Hepatocyte (in vitro differentiated cells): ENCODE data around the gene RNF213. TPM values are rescaled to one million over a fixed set of nuclear protein-coding genes. Genes with fewer than 3 reads are reported as not detected.

ENCODE experiments used
- DNase-seq: peaks from one replicate; pipeline ENCODE4 v3.0.0-alpha.2; 2016; ENCODE audit warnings: low spot score
- H2AFZ ChIP-seq: fragments of 200-600 bp; sonication (generic); 2 replicates; pipeline ENCODE4 v1.6.0; 2016; ENCODE audit warnings: antibody characterized with exemption, mild to moderate bottlenecking
- H3K27ac ChIP-seq: fragments of 200-600 bp; sonication (generic); 2 replicates; pipeline ENCODE4 v1.5.1; 2016; ENCODE audit warnings: mild to moderate bottlenecking
- H3K27me3 ChIP-seq: fragments of 200-600 bp; sonication (generic); 2 replicates; pipeline ENCODE4 v1.6.1; 2016
- H3K36me3 ChIP-seq: fragments of 200-600 bp; sonication (generic); replicated peaks from 2 replicates; pipeline ENCODE4 v1.5.1; 2016; ENCODE audit warnings: low read depth; ENCODE audit not compliant: insufficient read depth
- H3K4me1 ChIP-seq: fragments of 200-600 bp; sonication (generic); 2 replicates; pipeline ENCODE4 v1.5.1; 2016; ENCODE audit warnings: mild to moderate bottlenecking, moderate library complexity; ENCODE audit not compliant: insufficient read depth
- H3K4me2 ChIP-seq: fragments of 200-600 bp; sonication (generic); 2 replicates; pipeline ENCODE4 v1.6.0; 2016
- H3K4me3 ChIP-seq: fragments of 200-600 bp; sonication (generic); 2 replicates; pipeline ENCODE4 v1.5.1; 2016; ENCODE audit warnings: mild to moderate bottlenecking
- H3K79me2 ChIP-seq: fragments of 200-600 bp; sonication (generic); 2 replicates; pipeline ENCODE4 v1.6.0; 2017; ENCODE audit warnings: mild to moderate bottlenecking
- H3K9me2 ChIP-seq: fragments of 200-600 bp; sonication (generic); replicated peaks from 2 replicates; pipeline ENCODE4 v1.6.0; 2017; ENCODE audit warnings: mild to moderate bottlenecking; ENCODE audit not compliant: insufficient read depth
- H3K9me3 ChIP-seq: fragments of 200-600 bp; sonication (generic); 2 replicates; pipeline ENCODE4 v1.5.1; 2016; ENCODE audit warnings: low read depth, mild to moderate bottlenecking
- H4K20me1 ChIP-seq: fragments of 200-600 bp; sonication (generic); 2 replicates; pipeline ENCODE4 v1.6.0; 2016; ENCODE audit warnings: mild to moderate bottlenecking; ENCODE audit not compliant: insufficient read depth, poor library complexity, severe bottlenecking
- EZH2 ChIP-seq: fragments of 200-600 bp; sonication (generic); IDR thresholded peaks from 2 replicates; pipeline ENCODE4 v1.6.1; 2016; ENCODE audit warnings: antibody characterized with exemption, mild to moderate bottlenecking, borderline replicate concordance
- EZH2phosphoT487 ChIP-seq: fragments of 200-600 bp; sonication (generic); IDR thresholded peaks from one replicate; pipeline ENCODE4 v1.6.1; 2018; ENCODE audit warnings: antibody characterized with exemption, mild to moderate bottlenecking, low read depth, moderate library complexity; ENCODE audit not compliant: unreplicated experiment, severe bottlenecking
- WGBS: methylation state at CpG from one replicate; pipeline ENCODE4 v1.1.6; 2016; ENCODE audit warnings: low lambda C conversion rate; ENCODE audit errors: missing lambda C conversion rate; 5-methylcytosine and 5-hydroxymethylcytosine counted together
- microRNA-seq: library from miRNA; unstranded; fragments of <30 nt; microRNA quantifications from one replicate; pipeline ENCODE4, GENCODE V29; 2017
- polyA plus RNA-seq: library from polyadenylated mRNA; unstranded; fragments of >200 nt; fragmentation: Nextera tagmentation; extraction: Ambion mirVana; gene quantifications from 2 replicates; pipeline ENCODE4 v1.2.1, GENCODE V29; 2016
- small RNA-seq: library from RNA; depleted of rRNA; stranded (forward); fragments of <200 nt; gene quantifications from one replicate; pipeline ENCODE3, GENCODE V24; 2014
- total RNA-seq: library from RNA; depleted of rRNA; stranded (reverse); fragments of >200 nt; gene quantifications from 2 replicates; pipeline ENCODE4 v1.2.3, GENCODE V29; 2014
- TF ChIP-seq, protein P1 (sequence below): fragments of 200-600 bp; sonication (generic); IDR thresholded peaks from 2 replicates; pipeline ENCODE4 v1.5.1; 2016; ENCODE audit warnings: antibody characterized with exemption, mild to moderate bottlenecking; ENCODE audit not compliant: poor library complexity

Gene RNF213
- total and polyA plus RNA-seq, 2 experiments from 2014 or later, result 21.1 to 57.4 TPM

- Histone ChIP-seq H3K4me2 (no peak overlapping the region), H3K36me3 (no peaks in the 10 kb centered on the region), H3K4me3 (no peak overlapping the region), H3K79me2 (no peaks in the 10 kb centered on the region), H3K27me3 (peaks cover 3% of the 10 kb centered on the region), H4K20me1 (no peaks in the 10 kb centered on the region), H3K9me3 (no peaks in the 10 kb centered on the region), H3K27ac (no peak overlapping the region), H2AFZ (no peak overlapping the region), H3K9me2 (no peaks in the 10 kb centered on the region), H3K4me1 (no peaks in the 10 kb centered on the region)
- TF ChIP-seq EZH2phosphoT487 (no peak), EZH2 (no peak)
- TF ChIP-seq, protein P1, sequence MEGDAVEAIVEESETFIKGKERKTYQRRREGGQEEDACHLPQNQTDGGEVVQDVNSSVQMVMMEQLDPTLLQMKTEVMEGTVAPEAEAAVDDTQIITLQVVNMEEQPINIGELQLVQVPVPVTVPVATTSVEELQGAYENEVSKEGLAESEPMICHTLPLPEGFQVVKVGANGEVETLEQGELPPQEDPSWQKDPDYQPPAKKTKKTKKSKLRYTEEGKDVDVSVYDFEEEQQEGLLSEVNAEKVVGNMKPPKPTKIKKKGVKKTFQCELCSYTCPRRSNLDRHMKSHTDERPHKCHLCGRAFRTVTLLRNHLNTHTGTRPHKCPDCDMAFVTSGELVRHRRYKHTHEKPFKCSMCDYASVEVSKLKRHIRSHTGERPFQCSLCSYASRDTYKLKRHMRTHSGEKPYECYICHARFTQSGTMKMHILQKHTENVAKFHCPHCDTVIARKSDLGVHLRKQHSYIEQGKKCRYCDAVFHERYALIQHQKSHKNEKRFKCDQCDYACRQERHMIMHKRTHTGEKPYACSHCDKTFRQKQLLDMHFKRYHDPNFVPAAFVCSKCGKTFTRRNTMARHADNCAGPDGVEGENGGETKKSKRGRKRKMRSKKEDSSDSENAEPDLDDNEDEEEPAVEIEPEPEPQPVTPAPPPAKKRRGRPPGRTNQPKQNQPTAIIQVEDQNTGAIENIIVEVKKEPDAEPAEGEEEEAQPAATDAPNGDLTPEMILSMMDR, result no peak
- 84% methylated on average over 10 of the region's 10 CpGs for WGBS
- DNase-seq, result no peak
Measured at GRCh38 chr17:80445726-80446110, 185.1 kb downstream of the RNF213 start.

GRCh38 chr17:80446645-80447405 is 186.2 kb downstream of the RNF213 start:
- no peak for DNase-seq
- no peaks in the 10 kb centered on the region for H3K9me3 ChIP-seq
- no peaks in the 10 kb centered on the region for H4K20me1 ChIP-seq
- no peaks in the 10 kb centered on the region for H3K36me3 ChIP-seq
- TF ChIP-seq, protein P1, result no peak
- no peak for TF ChIP-seq EZH2
- no peak for TF ChIP-seq EZH2phosphoT487
- no peaks in the 10 kb centered on the region for H3K79me2 ChIP-seq
- H3K4me3 ChIP-seq, result no peak overlapping the region
- H3K27me3 ChIP-seq, result peaks cover 3% of the 10 kb centered on the region
- no peak overlapping the region for H3K27ac ChIP-seq
- no peak overlapping the region for H2AFZ ChIP-seq
- no peak overlapping the region for H3K4me2 ChIP-seq
- 75% methylated on average over 12 of the region's 12 CpGs for whole genome bisulfite sequencing
- H3K4me1 ChIP-seq, result no peaks in the 10 kb centered on the region
- no peaks in the 10 kb centered on the region for H3K9me2 ChIP-seq

GRCh38 chr17:80447790-80448189 is 187.1 kb downstream of the RNF213 start:
- Histone ChIP-seq H3K9me3 (no peaks in the 10 kb centered on the region), H4K20me1 (no peaks in the 10 kb centered on the region), H3K9me2 (no peaks in the 10 kb centered on the region), H3K27ac (no peak overlapping the region), H3K79me2 (no peaks in the 10 kb centered on the region), H3K4me2 (no peak overlapping the region), H3K36me3 (no peaks in the 10 kb centered on the region), H3K4me3 (no peak overlapping the region), H2AFZ (no peak overlapping the region), H3K27me3 (peaks cover 3% of the 10 kb centered on the region), H3K4me1 (no peaks in the 10 kb centered on the region)
- 76% methylated on average over 4 of the region's 4 CpGs for WGBS
- no peak for DNase-seq
- TF ChIP-seq EZH2 (no peak), EZH2phosphoT487 (no peak)
- TF ChIP-seq, protein P1, result no peak

Small RNA genes lying within 50 kb of the gene (microRNA-seq; reads per million reads assigned to microRNA genes)
- gene MIR4730, result not detected

Small RNA genes lying within 50 kb of the gene (small RNA-seq; reads per million reads assigned to genes)
- gene MIR4730, result not detected

Other genes with a start within 250 kb of the RNF213 start
- 28.8 and 38.1 TPM in 2 replicates for gene TBC1D16, start 225.0 kb upstream of the RNF213 start, total RNA-seq
- gene TBC1D16, start 225.0 kb upstream of the RNF213 start, polyA plus RNA-seq, result 19.5 and 24.5 TPM in 2 replicates
- gene CCDC40, start 224.2 kb upstream of the RNF213 start, total RNA-seq, result 2.2 and 3.0 TPM in 2 replicates
- gene CCDC40, start 224.2 kb upstream of the RNF213 start, polyA plus RNA-seq, result 4.7 and 7.6 TPM in 2 replicates
- 35.2 and 37.1 TPM in 2 replicates for gene GAA, start 159.3 kb upstream of the RNF213 start, total RNA-seq
- 43.1 and 55.8 TPM in 2 replicates for gene GAA, start 159.3 kb upstream of the RNF213 start, polyA plus RNA-seq
- gene EIF4A3, start 113.7 kb upstream of the RNF213 start, total RNA-seq, result 59.3 and 81.7 TPM in 2 replicates
- 106 and 107 TPM in 2 replicates for gene EIF4A3, start 113.7 kb upstream of the RNF213 start, polyA plus RNA-seq
- gene CARD14, start 90.8 kb upstream of the RNF213 start, total RNA-seq, result 0.16 and 0.17 TPM in 2 replicates
- gene CARD14, start 90.8 kb upstream of the RNF213 start, polyA plus RNA-seq, result 0.17 and 0.61 TPM in 2 replicates
- 16.0 and 23.7 TPM in 2 replicates for gene SGSH, start 40.5 kb upstream of the RNF213 start, total RNA-seq
- gene SGSH, start 40.5 kb upstream of the RNF213 start, polyA plus RNA-seq, result 59.6 and 71.5 TPM in 2 replicates
- gene SLC26A11, start 40.4 kb upstream of the RNF213 start, total RNA-seq, result 17.5 and 18.8 TPM in 2 replicates
- gene SLC26A11, start 40.4 kb upstream of the RNF213 start, polyA plus RNA-seq, result 24.9 and 40.4 TPM in 2 replicates
- gene ENDOV, start 154.3 kb downstream of the RNF213 start, total RNA-seq, result 14.0 and 21.2 TPM in 2 replicates
- gene ENDOV, start 154.3 kb downstream of the RNF213 start, polyA plus RNA-seq, result 33.8 and 43.6 TPM in 2 replicates
- gene NPTX1, start 215.8 kb downstream of the RNF213 start, total RNA-seq, result 0.70 and 3.2 TPM in 2 replicates
- 1.9 and 2.1 TPM in 2 replicates for gene NPTX1, start 215.8 kb downstream of the RNF213 start, polyA plus RNA-seq